22Rv1 (cell line): ENCODE measurements around the gene C12orf42.

Experiments used
- H3K27ac ChIP-seq: fragments of 450-650 bp; 2 replicates; pipeline ENCODE4 v1.5.1; 2017
- ZFX ChIP-seq: fragments of 450-650 bp; IDR thresholded peaks from 2 replicates; pipeline ENCODE4 v1.6.1; 2017; ENCODE audit warnings: antibody characterized with exemption, borderline replicate concordance
- TF ChIP-seq, protein P1 (sequence below): fragments of 450-650 bp; IDR thresholded peaks from 2 replicates; pipeline ENCODE4 v1.5.1; 2017; ENCODE audit warnings: mild to moderate bottlenecking

The C12orf42 gene

DNA sequence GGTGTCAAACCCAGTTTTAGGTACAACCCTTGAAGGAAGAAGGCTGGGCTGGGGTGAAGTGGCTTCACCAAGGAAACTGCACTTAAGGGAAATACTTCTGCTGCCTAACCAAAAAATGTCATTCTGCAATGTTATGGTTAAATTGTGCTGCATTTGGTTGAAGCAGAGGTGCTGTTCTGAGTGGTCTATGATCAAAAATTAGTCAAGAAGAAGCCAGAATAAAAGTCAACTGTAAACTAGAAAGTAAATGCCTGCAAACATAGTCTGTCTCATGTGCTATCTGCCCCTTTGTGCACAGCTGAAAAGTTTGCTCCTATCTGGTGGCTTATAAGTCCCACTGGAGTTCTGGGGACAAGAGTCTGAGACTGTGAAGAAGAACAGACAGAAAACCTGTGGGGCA lies 158.8 kb downstream of the C12orf42 start:
- no peak overlapping the region for H3K27ac ChIP-seq
- no peak for TF ChIP-seq ZFX
- TF ChIP-seq, protein P1, sequence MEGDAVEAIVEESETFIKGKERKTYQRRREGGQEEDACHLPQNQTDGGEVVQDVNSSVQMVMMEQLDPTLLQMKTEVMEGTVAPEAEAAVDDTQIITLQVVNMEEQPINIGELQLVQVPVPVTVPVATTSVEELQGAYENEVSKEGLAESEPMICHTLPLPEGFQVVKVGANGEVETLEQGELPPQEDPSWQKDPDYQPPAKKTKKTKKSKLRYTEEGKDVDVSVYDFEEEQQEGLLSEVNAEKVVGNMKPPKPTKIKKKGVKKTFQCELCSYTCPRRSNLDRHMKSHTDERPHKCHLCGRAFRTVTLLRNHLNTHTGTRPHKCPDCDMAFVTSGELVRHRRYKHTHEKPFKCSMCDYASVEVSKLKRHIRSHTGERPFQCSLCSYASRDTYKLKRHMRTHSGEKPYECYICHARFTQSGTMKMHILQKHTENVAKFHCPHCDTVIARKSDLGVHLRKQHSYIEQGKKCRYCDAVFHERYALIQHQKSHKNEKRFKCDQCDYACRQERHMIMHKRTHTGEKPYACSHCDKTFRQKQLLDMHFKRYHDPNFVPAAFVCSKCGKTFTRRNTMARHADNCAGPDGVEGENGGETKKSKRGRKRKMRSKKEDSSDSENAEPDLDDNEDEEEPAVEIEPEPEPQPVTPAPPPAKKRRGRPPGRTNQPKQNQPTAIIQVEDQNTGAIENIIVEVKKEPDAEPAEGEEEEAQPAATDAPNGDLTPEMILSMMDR: no peak

- no peak overlapping the region for H3K27ac ChIP-seq
- TF ChIP-seq ZFX: no peak
- TF ChIP-seq, protein P1: no peak
These were observed 161.3 kb downstream of the C12orf42 start for GRCh38 chr12:103334466-103334865.

- no peak overlapping the region for H3K27ac ChIP-seq
- no peak for TF ChIP-seq ZFX
- TF ChIP-seq, protein P1: no peak
These were observed 162.1 kb downstream of the C12orf42 start for GRCh38 chr12:103333676-103334075.

GRCh38 chr12:103331643-103332042 lies 164.1 kb downstream of the C12orf42 start:
- H3K27ac ChIP-seq: no peak overlapping the region
- TF ChIP-seq, protein P1: no peak
- no peak for TF ChIP-seq ZFX

DNA sequence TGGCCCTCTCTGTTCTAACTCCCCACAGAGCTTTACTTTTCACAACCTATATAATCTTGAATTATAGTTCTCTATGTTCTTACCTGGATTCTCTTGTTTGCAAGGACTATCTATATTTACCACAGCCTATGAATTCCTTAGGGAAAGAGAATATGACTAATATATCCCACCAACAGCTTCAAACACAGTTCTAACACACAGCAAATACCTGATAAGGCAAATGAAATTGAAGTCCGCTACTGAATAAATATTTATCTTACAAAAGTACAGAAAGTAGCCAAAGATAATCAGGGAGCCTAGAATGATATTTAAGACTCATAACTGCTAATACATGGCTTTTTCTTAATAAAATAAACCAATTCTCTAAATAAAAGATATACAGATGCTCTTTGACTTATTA lies 165.1 kb downstream of the C12orf42 start:
- no peak overlapping the region for H3K27ac ChIP-seq
- TF ChIP-seq, protein P1: no peak
- no peak for TF ChIP-seq ZFX

DNA sequence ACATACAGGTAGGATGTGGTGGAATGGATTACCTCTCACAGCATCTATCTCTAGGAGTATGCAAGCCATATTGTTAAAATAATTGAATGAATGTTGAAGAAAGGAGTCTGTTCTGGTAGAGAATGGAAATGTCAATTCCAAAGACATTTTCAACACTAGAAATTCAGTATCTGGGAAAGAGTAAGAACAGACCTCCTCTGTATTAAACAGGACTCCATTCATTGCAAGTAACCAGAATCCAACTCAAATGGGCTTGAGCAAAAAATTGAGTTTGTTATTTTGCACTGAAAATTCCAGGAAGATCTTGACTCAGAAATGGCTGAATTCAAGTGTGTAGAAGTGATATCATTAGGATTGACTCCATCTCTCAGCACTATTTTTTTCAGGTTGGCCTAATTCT lies 168.1 kb downstream of the C12orf42 start:
- no peak overlapping the region for H3K27ac ChIP-seq
- TF ChIP-seq ZFX: no peak
- TF ChIP-seq, protein P1: no peak

GRCh38 chr12:103326190-103326589 lies 169.6 kb downstream of the C12orf42 start:
- no peak overlapping the region for H3K27ac ChIP-seq
- TF ChIP-seq, protein P1: peak; percentile 72
- no peak for TF ChIP-seq ZFX
